HG03175 (cell line): ENCODE measurements around the gene UBR7.
"Not testable (repeated sequence)": the region's sequence is repeated elsewhere in the genome, so short reads cannot be mapped to it uniquely, and the experiment has no call there.

Experiments
- ATAC-seq: cut with Tn5 transposase; IDR thresholded peaks from one replicate; pipeline ENCODE4 v1.9.1; 2021; ENCODE audit warnings: mild to moderate bottlenecking, moderate library complexity; ENCODE audit not compliant: unreplicated experiment

The UBR7 gene

GRCh38 chr14:93186956-93187355 is 20.1 kb upstream of the UBR7 start:
- ATAC-seq: no peak

GRCh38 chr14:93195316-93195999 is 11.6 kb upstream of the UBR7 start:
- no peak for ATAC-seq

GRCh38 chr14:93199031-93199430 is 8.0 kb upstream of the UBR7 start:
- no peak for ATAC-seq

GRCh38 chr14:93200553-93200952 is 6.5 kb upstream of the UBR7 start:
- no peak for ATAC-seq

- no peak for ATAC-seq
Measured at GRCh38 chr14:93201155-93201704, 5.8 kb upstream of the UBR7 start.

GRCh38 chr14:93207468-93208308 is 632 bp downstream of the UBR7 start:
- peak; percentile 39 for ATAC-seq

GRCh38 chr14:93212432-93212831 is 5.4 kb downstream of the UBR7 start:
- ATAC-seq: peak; percentile 60

- no peak for ATAC-seq
Measured at GRCh38 chr14:93214598-93214997, 7.5 kb downstream of the UBR7 start.

GRCh38 chr14:93219103-93219726 is 12.2 kb downstream of the UBR7 start:
- peak; percentile 71 for ATAC-seq

GRCh38 chr14:93220509-93220908 is 13.5 kb downstream of the UBR7 start:
- no peak for ATAC-seq

- ATAC-seq: no peak
Measured at GRCh38 chr14:93223565-93223964, 16.5 kb downstream of the UBR7 start.

GRCh38 chr14:93228550-93228949 is 21.5 kb downstream of the UBR7 start:
- no peak for ATAC-seq

GRCh38 chr14:93230539-93230938 is 23.5 kb downstream of the UBR7 start:
- no peak for ATAC-seq

GRCh38 chr14:93231129-93231979 is 24.3 kb downstream of the UBR7 start:
- no peak for ATAC-seq

GRCh38 chr14:93232159-93232558 is 25.1 kb downstream of the UBR7 start:
- ATAC-seq: no peak

- not testable (repeated sequence) for ATAC-seq
Measured at GRCh38 chr14:93233078-93233477, 26.0 kb downstream of the UBR7 start.

GRCh38 chr14:93234798-93235197 is 27.7 kb downstream of the UBR7 start:
- no peak for ATAC-seq

GRCh38 chr14:93239869-93240677 is 33.0 kb downstream of the UBR7 start:
- ATAC-seq: no peak

GRCh38 chr14:93240678-93241000 is 33.6 kb downstream of the UBR7 start:
- no peak for ATAC-seq
